Small intestine (tissue), 7 donors: ENCODE measurements around the gene DDX3X. TPM values are rescaled to one million over a fixed set of nuclear protein-coding genes. Genes with fewer than 3 reads are reported as not detected.
A peak's percentile ranks its signal among the peaks of the same experiment; 100 is the strongest.
"Not testable (repeated sequence)": the region's sequence is repeated elsewhere in the genome, so short reads cannot be mapped to it uniquely, and the experiment has no call there.

Experiments
- DNase-seq, 2 donors: peaks; one replicate each; pipeline versions ENCODE4 v3.0.0 to v3.0.0-alpha.2; 2013
- FAIRE-seq: peaks from 2 replicates; lab custom pipeline; 2012; peaks lifted over from hg19 to GRCh38; lab: Jason Lieb, UNC
- H3K27ac ChIP-seq, 3 donors: one replicate each; pipeline ENCODE4 v1.5.1; 2013; ENCODE audit warnings: low read length in 2 of 3, mild to moderate bottlenecking in 2 of 3, control low read depth in 1 of 3, inconsistent platforms in 1 of 3, low read depth in 1 of 3, moderate library complexity in 1 of 3
- H3K27me3 ChIP-seq, 3 donors: one replicate each; pipeline ENCODE4 v1.6.1; 2013; ENCODE audit warnings: low read length in 3 of 3, inconsistent platforms in 1 of 3; ENCODE audit not compliant: control insufficient read depth in 3 of 3, insufficient read depth in 3 of 3
- H3K36me3 ChIP-seq, 3 donors: one replicate each; pipeline ENCODE4 v1.6.1; 2013; ENCODE audit warnings: low read length in 3 of 3, inconsistent platforms in 1 of 3, low read depth in 1 of 3, mild to moderate bottlenecking in 1 of 3, moderate library complexity in 1 of 3; ENCODE audit not compliant: control insufficient read depth in 3 of 3, insufficient read depth in 2 of 3
- H3K4me1 ChIP-seq, 3 donors: one replicate each; pipeline ENCODE4 v1.6.1; 2013; ENCODE audit warnings: low read length in 2 of 3, inconsistent platforms in 1 of 3, low read depth in 1 of 3, mild to moderate bottlenecking in 1 of 3, moderate library complexity in 1 of 3; ENCODE audit not compliant: control insufficient read depth in 3 of 3, insufficient read depth in 2 of 3
- H3K4me3 ChIP-seq, 3 donors: one replicate each; pipeline ENCODE4 v1.5.1; 2013; ENCODE audit warnings: low read length in 3 of 3, control low read depth in 1 of 3, inconsistent platforms in 1 of 3, low read depth in 1 of 3, mild to moderate bottlenecking in 1 of 3, moderate library complexity in 1 of 3
- H3K9me3 ChIP-seq, 2 donors: one replicate each; pipeline ENCODE4 v1.6.1; 2013; ENCODE audit warnings: low read depth in 1 of 2, low read length in 1 of 2; ENCODE audit not compliant: control insufficient read depth in 2 of 2, insufficient read depth in 1 of 2
- WGBS, 3 donors: extraction: QIAGEN DNeasy Blood & Tissue Kit; methylation state at CpG; one replicate each; pipeline ENCODE4 v1.1.7; 2013; 5-methylcytosine and 5-hydroxymethylcytosine counted together
- polyA plus RNA-seq, 4 donors: library from polyadenylated mRNA; stranded (reverse) in 3 of 4; unstranded in 1 of 4; fragments of 200-250 nt in 3 of 4; fragments of 120-200 nt in 1 of 4; gene quantifications; one replicate each; pipeline versions ENCODE4 v1.2.1 to v1.2.3, GENCODE V29; 2013
- donor health status: healthy with polysubstance abuse.
- donor health status: control.
- donor health status: control.
- donor health status: Bipolar disorder and iron deficiency.
- donor health status: healthy.

Gene DDX3X
- polyA plus RNA-seq, 4 donors: 72.5 to 177 (median 105) TPM

DNA sequence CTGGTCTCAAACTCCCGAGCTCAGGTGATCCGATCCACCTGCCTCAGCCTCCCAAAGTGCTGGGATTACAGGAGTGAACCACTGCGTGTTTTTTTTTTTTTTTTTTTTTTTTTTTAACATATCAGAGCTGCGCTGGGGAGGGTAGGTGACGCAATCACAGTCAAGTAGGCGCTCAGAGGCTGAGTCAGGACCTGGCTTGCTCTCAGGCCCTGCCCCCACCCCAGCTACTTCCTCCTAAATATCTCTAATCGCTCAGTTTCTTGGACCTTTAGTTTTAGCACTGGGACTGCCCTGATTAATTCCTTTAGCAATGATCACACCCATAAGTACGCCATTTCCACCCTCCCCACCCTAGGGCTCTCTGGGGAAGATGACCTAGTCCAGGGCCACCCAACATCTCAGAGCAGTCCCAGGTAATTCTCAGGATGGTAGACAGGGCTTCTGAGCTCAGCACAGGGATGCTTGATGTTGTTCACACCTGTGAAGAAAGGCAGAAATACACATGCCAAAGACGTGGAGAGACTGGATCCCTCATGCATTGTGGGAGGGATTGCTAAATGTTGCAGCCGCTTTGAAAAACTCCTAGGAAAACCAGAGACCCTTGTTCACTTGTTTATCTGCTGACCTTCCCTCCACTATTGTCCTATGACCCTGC, 50.2 kb downstream of the DDX3X start:
- FAIRE-seq: no peak
- no peaks in the 10 kb centered on the region for H3K27me3 ChIP-seq
- H3K9me3 ChIP-seq: no peaks in the 10 kb centered on the region
- no peak overlapping the region for H3K4me3 ChIP-seq
- peaks cover 4 to 30% (median 4%) of the 10 kb centered on the region in 3 donors for H3K4me1 ChIP-seq
- H3K27ac ChIP-seq: peak overlapping the region; percentile 67 to 94 (median 90)
- H3K36me3 ChIP-seq: no peaks in the 10 kb centered on the region
- WGBS, 3 donors: 21 to 40% (median 33%) methylated on average over 7 to 10 of the region's 10 CpGs
- DNase-seq: peak; percentile 79 to 90

DNA sequence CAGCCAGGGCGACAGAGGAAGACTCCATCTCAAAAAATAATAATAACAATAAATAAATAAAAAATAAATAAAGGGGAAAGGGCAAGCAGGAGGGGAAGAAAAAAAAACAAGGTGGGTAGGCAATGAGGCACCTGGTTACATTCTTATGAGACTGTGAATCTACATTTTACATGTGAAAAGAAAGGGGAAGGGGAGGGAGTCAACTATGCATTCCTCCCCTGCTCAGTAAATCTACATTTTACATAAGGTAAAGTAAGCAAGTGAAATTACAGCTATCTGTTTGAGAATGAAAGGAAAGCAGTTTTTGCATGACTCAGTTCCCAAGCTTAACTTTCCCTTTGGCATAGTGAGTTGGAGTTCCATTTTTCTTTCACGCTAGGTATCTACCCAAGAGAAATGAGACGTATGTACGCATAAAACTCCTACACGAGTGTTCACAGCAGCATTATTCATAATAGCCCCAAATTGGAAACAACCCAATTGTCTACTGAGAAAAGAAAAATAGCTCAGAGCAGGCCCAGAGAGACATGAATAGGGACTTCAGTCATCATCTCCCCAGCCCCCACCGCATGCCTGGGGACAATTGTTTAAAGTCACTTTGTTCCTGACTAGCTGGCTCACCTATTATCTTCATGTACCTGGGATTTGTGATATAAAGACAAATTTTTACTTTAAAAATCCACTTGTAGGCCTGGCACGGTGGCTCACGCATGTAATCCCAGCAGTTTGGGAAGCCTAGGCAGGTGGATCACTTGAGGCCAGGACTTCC, 52.4 kb downstream of the DDX3X start:
- H3K27me3 ChIP-seq: no peaks in the 10 kb centered on the region
- no peak overlapping the region for H3K27ac ChIP-seq

DNA sequence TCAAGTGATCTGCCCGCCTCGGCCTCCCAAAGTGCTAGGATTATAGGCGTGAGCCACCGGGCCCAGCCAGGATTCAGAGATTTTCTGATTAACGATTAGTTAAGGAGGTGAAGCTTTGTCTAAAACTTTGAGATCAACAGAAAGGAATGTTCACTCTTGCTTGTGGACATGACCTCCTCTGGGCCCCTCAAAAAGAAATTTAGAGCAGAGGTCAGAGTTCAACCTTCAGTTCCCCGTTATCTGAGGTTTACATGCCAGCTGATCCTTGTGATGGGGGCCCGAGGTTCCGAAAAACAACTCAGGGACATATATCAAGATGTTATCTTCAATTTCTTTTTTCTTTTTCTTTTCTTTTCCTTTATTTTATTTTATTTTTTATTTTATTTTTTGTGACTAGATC, 54.6 kb downstream of the DDX3X start:
- WGBS, 3 donors: 54 to 74% (median 73%) methylated on average over 8 of the region's 8 CpGs
- FAIRE-seq: no peak
- H3K4me3 ChIP-seq: no peak overlapping the region

More for the DNA sequence above, 52.4 kb downstream of the DDX3X start:
- FAIRE-seq (no peak), DNase-seq (no peak)
- WGBS, 3 donors: 84 to 90% (median 88%) methylated on average over 8 of the region's 8 CpGs
- Histone ChIP-seq H3K4me1 (peaks cover 4 to 36% (median 5%) of the 10 kb centered on the region in 3 donors), H3K4me3 (no peak overlapping the region), H3K36me3 (no peaks in the 10 kb centered on the region), H3K9me3 (no peaks in the 10 kb centered on the region)

DNA sequence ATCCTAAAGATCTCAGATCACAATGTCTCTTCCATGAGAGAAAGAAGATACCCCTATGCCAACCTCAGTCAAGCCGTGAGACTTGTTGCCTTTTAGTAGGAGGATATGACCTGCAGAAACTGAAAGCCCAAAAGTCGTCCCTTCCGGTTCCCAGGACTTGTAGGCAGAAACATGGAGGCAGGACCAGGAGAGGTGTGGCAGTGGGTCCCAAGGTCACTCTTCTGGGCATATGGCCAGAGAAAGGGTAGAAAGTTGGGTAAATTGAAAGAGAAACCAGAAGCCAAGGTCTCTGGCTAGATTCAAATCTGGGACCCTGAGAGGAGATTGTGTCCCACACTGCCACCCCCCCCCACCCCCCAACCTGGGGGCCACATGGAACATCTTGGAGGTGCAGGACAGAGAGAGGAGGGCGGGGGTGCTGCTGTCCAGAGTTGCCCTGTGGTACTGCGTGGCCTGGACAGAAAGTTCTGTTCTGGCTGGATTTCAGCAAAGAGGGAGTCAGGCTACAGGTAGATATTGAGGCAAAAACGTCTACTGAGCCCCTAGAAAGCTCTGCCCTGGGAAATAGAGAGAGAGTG, 55.4 kb downstream of the DDX3X start:
- no peaks in the 10 kb centered on the region for H3K36me3 ChIP-seq
- no peak for FAIRE-seq
- no peaks in the 10 kb centered on the region for H3K27me3 ChIP-seq
- DNase-seq: peak; percentile 82 to 92
- no peaks in the 10 kb centered on the region for H3K9me3 ChIP-seq
- peak overlapping the region; percentile 67 to 77 (median 77) for H3K27ac ChIP-seq
- peaks cover 0 to 21% (median 3%) of the 10 kb centered on the region in 3 donors for H3K4me1 ChIP-seq
- peak overlapping the region in 1 of 3 donors; percentile 7 for H3K4me3 ChIP-seq
- WGBS, 3 donors: 36 to 53% (median 37%) methylated on average over 6 of the region's 6 CpGs

More for the DNA sequence above, 54.6 kb downstream of the DDX3X start:
- Histone ChIP-seq H3K27ac (peak overlapping the region; percentile 30 to 77 (median 67)), H3K36me3 (no peaks in the 10 kb centered on the region), H3K27me3 (no peaks in the 10 kb centered on the region), H3K9me3 (no peaks in the 10 kb centered on the region), H3K4me1 (peaks cover 0 to 25% (median 3%) of the 10 kb centered on the region in 3 donors)
- DNase-seq: no peak

DNA sequence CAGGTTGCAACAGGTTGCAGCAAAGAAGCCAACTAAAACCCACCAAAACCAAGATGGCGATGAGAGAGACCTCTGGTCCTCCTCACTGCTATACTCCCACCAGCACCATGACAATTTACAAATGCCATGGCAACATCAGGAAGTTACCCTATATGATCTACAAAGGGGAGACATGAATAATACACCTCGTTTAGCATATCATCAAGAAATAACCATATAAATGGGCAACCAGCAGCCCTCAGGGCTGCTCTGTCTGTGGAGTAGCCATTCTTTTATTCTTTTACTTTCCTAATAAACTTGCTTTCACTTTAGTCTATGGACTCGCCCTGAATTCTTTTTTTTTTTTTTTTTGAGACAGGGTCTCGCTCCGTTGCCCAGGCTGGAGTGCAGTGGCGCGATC, 56.6 kb downstream of the DDX3X start:
- not testable (repeated sequence) for H3K36me3 ChIP-seq, FAIRE-seq, H3K9me3 ChIP-seq, H3K4me3 ChIP-seq, DNase-seq, H3K27ac ChIP-seq, H3K27me3 ChIP-seq
- 73 to 89% (median 78%) methylated on average over 5 to 7 of the region's 7 CpGs for WGBS, 3 donors
- H3K4me1 ChIP-seq: peaks cover 0 to 17% (median 3%) of the 10 kb centered on the region in 3 donors

DNA sequence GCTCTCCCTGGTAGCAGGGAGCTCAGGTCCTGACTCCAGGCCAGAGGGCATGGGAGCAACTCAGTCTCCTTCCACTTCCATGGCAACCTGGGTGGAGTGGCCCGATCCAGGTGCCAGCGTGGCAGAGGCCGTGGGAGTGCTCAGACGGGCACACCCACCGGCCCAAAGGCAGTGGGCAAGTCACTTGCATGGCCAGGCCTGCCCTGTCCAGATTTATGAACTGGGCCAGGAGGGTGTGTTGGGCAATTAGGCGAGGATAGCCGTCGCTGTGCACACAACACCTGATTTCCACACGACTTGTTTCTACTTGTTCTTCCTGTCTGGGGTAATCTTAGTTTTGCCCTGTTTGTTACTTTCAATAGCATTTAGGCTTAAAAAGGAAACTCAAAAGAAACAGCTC, 57.6 kb downstream of the DDX3X start:
- no peak for FAIRE-seq
- WGBS, 3 donors: 44 to 60% (median 58%) methylated on average over 1 to 9 of the region's 9 CpGs
- peak overlapping the region; percentile 37 to 62 (median 50) for H3K27ac ChIP-seq

DNA sequence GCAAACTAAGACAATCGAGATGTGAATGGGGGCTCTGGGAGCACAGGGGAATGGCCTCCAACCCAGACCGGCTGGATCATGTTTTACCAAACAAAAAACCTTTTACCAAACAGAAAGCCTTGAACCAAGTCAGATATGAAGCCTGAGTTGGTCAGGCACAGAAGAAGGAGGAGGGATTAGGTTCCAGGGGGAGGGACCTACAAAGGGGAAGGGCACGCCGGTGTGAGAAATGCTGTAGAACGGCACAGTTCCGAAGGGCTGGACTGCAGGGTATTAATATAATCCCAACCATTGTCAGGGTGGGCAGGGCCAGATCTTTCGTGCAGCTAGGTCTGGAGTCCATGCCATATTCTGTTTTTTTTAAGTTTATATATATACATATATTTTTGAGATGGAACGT, 60.3 kb downstream of the DDX3X start:
- H3K4me3 ChIP-seq: no peak overlapping the region
- H3K36me3 ChIP-seq: no peaks in the 10 kb centered on the region
- 77 to 88% (median 78%) methylated on average over 8 of the region's 8 CpGs for WGBS, 3 donors
- peaks cover 0 to 10% (median 3%) of the 10 kb centered on the region in 3 donors for H3K4me1 ChIP-seq
- FAIRE-seq: no peak
- no peaks in the 10 kb centered on the region for H3K27me3 ChIP-seq
- H3K27ac ChIP-seq: no peak overlapping the region
- peaks cover 2 to 3% of the 10 kb centered on the region in 2 donors for H3K9me3 ChIP-seq
- no peak for DNase-seq

More for the DNA sequence above, 57.6 kb downstream of the DDX3X start:
- Histone ChIP-seq H3K4me3 (no peak overlapping the region), H3K27me3 (no peaks in the 10 kb centered on the region), H3K36me3 (no peaks in the 10 kb centered on the region), H3K4me1 (peaks cover 0 to 17% (median 3%) of the 10 kb centered on the region in 3 donors), H3K9me3 (no peaks in the 10 kb centered on the region)
- DNase-seq: peak; percentile 29 to 67

DNA sequence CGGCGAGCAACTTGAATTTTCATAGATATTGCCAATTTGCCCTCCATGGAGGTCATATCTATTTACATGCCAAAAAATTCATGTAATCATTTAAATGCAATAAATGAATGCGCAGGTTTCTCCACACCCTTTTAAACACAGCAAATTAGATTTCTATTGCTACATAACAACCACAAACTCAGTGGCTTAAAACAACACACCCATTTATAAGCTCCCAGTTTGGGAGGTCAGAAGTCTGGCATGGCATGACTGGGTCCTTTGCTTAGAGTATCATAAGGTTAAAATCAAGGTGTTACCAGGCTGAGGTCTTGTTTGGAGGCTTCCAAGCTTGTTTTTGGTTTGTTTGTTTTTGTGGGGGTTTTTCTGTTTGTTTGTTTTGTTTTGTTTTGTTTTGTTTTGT, 63.3 kb downstream of the DDX3X start:
- peaks cover 2 to 3% of the 10 kb centered on the region in 2 donors for H3K9me3 ChIP-seq
- H3K27me3 ChIP-seq: no peaks in the 10 kb centered on the region
- no peaks in the 10 kb centered on the region for H3K36me3 ChIP-seq
- no peak for FAIRE-seq
- no peak overlapping the region for H3K4me3 ChIP-seq
- DNase-seq: no peak
- WGBS, 3 donors: 85 to 94% (median 89%) methylated on average over 3 of the region's 3 CpGs
- no peak overlapping the region for H3K27ac ChIP-seq
- H3K4me1 ChIP-seq: no peaks in the 10 kb centered on the region
